Esophagus muscularis mucosa (tissue), 4 donors: ENCODE measurements around the gene COL6A3. TPM values are rescaled to one million over a fixed set of nuclear protein-coding genes. Genes with fewer than 3 reads are reported as not detected.

Experiments used
- DNase-seq: peaks from one replicate; pipeline ENCODE4 v3.0.0-alpha.2; 2017; ENCODE audit errors: extremely low spot score
- H3K27ac ChIP-seq, 4 donors: fragments of 200-600 bp; sonication (generic); replicated peaks in 1 of 4; 1 replicate in 3 of 4; 2 replicates in 1 of 4; pipeline ENCODE4 v1.5.1; 2016 to 2019; ENCODE audit warnings: mild to moderate bottlenecking in 1 of 4
- H3K27me3 ChIP-seq, 4 donors: fragments of 200-600 bp; sonication (generic); one replicate each; pipeline versions ENCODE4 v1.5.1 to v1.6.0; 2016 to 2019
- H3K36me3 ChIP-seq, 4 donors: fragments of 200-600 bp; sonication (generic); one replicate each; pipeline ENCODE4 v1.5.1; 2016 to 2019
- H3K4me1 ChIP-seq, 4 donors: fragments of 200-600 bp; sonication (generic); one replicate each; pipeline ENCODE4 v1.5.1; 2016 to 2019
- H3K4me3 ChIP-seq, 4 donors: fragments of 200-600 bp; sonication (generic); 1 replicate in 2 of 4; 2 replicates in 2 of 4; pipeline ENCODE4 v1.5.1; 2016 to 2019; ENCODE audit warnings: mild to moderate bottlenecking in 4 of 4, moderate library complexity in 1 of 4
- H3K9me3 ChIP-seq, 4 donors: fragments of 200-600 bp; sonication (generic); 1 replicate in 3 of 4; 2 replicates in 1 of 4; pipeline ENCODE4 v1.5.1; 2016 to 2019
- CTCF ChIP-seq, 3 experiments: fragments of 200-600 bp in 2 of 3; fragments of 450-650 bp in 1 of 3; sonication (generic) in 2 of 3; IDR thresholded peaks; one replicate each; pipeline ENCODE4 v1.5.1; 2017 to 2019; ENCODE audit warnings: antibody characterized with exemption in 3 of 3, mild to moderate bottlenecking in 2 of 3, moderate library complexity in 1 of 3
- EP300 ChIP-seq: sonication (generic); formaldehyde crosslinking; IDR thresholded peaks from one replicate; pipeline ENCODE4 v1.6.1; 2017; ENCODE audit warnings: antibody characterized with exemption
- POLR2A ChIP-seq: fragments of 450-650 bp; IDR thresholded peaks from one replicate; pipeline ENCODE4 v1.6.1; 2017; ENCODE audit warnings: antibody characterized with exemption, moderate library complexity, mild to moderate bottlenecking, low read depth
- POLR2AphosphoS5 ChIP-seq, 2 donors: sonication (generic); formaldehyde crosslinking; IDR thresholded peaks; one replicate each; pipeline ENCODE4 v1.6.1; 2017; ENCODE audit warnings: antibody characterized with exemption in 2 of 2
- WGBS: methylation state at CpG from one replicate; pipeline ENCODE4 v1.1.5; 2018; 5-methylcytosine and 5-hydroxymethylcytosine counted together
- intact Hi-C: fragments of 100-400 bp; cut with DNase I; formaldehyde crosslinking; loops from one replicate; pipeline ENCODE4 v1.15.1; 2023
- total RNA-seq, 4 donors: library from RNA; depleted of rRNA; stranded (reverse); fragments of >200 nt; gene quantifications; one replicate each; pipeline versions ENCODE4 v1.1.0 to v1.2.1, GENCODE V29; 2016

COL6A3 gene
- 100 to 1,000 TPM in 3 of 4 donors, 10 to 100 TPM in 1; 96.2 to 350 (median 192) TPM for total RNA-seq

- Histone ChIP-seq H3K4me1 (peaks cover 0 to 52% (median 44%) of the 10 kb centered on the region in 4 donors), H3K27ac (peak within 1 kb of the TSS; percentile 90 to 95 (median 92)), H3K9me3 (no peaks in the 10 kb centered on the region), H3K27me3 (no peaks in the 10 kb centered on the region), H3K4me3 (peak within 1 kb of the TSS; percentile 53 to 61 (median 58)), H3K36me3 (no peaks in the 10 kb centered on the region)
- 36% methylated on average over 15 of the region's 16 CpGs for WGBS
- intact Hi-C loops: loop anchor here (5.0 to 10.0 kb wide), 2 partner anchors 161 to 322 kb away; no protein-coding TSS in a partner anchor
- TF ChIP-seq EP300: no peak
- peak; percentile 38 to 65 for TF ChIP-seq POLR2AphosphoS5 (IDR thresholded peaks at IDR 0.05)
- DNase-seq: no peak
These were observed at the start of gene COL6A3 for GRCh38 chr2:237413777-237414661. Gene COL6A3 (minus strand): TSS chr2:237414164. CDS start chr2:237396817, 17,347 bp downstream.

GRCh38 chr2:237459741-237460174 is 45.8 kb upstream of the COL6A3 start:
- no peak for TF ChIP-seq POLR2AphosphoS5 (IDR thresholded peaks at IDR 0.05)
- Histone ChIP-seq H3K9me3 (no peaks in the 10 kb centered on the region), H3K4me3 (no peak overlapping the region), H3K36me3 (no peaks in the 10 kb centered on the region), H3K4me1 (peaks cover 12 to 18% (median 17%) of the 10 kb centered on the region in 4 donors), H3K27ac (no peak overlapping the region), H3K27me3 (no peaks in the 10 kb centered on the region)
- DNase-seq: no peak
- 74% methylated on average over 3 of the region's 3 CpGs for WGBS
- intact Hi-C loops: no loop called here

GRCh38 chr2:237459226-237459625 is 45.3 kb upstream of the COL6A3 start:
- Histone ChIP-seq H3K27ac (no peak overlapping the region), H3K36me3 (no peaks in the 10 kb centered on the region), H3K4me1 (peaks cover 12 to 18% (median 17%) of the 10 kb centered on the region in 4 donors), H3K27me3 (no peaks in the 10 kb centered on the region), H3K4me3 (no peak overlapping the region), H3K9me3 (no peaks in the 10 kb centered on the region)
- intact Hi-C loops: no loop called here
- TF ChIP-seq CTCF (IDR thresholded peaks at IDR 0.05): no peak
- TF ChIP-seq POLR2A: no peak
- TF ChIP-seq EP300: no peak
- TF ChIP-seq POLR2AphosphoS5 (IDR thresholded peaks at IDR 0.05): no peak
- DNase-seq: no peak
- 97% methylated on average over 4 of the region's 4 CpGs for WGBS

- no peaks in the 10 kb centered on the region for H3K27me3 ChIP-seq
- no peak overlapping the region for H3K4me3 ChIP-seq
- no peak for DNase-seq
- no peaks in the 10 kb centered on the region for H3K9me3 ChIP-seq
- H3K27ac ChIP-seq: no peak overlapping the region
- H3K36me3 ChIP-seq: no peaks in the 10 kb centered on the region
- TF ChIP-seq CTCF (IDR thresholded peaks at IDR 0.05) (no peak), POLR2A (no peak), POLR2AphosphoS5 (IDR thresholded peaks at IDR 0.05) (no peak), EP300 (no peak)
- intact Hi-C loops: no loop called here
- 100% methylated on average over 1 of the region's 1 CpG for WGBS
- H3K4me1 ChIP-seq: peaks cover 12 to 18% (median 17%) of the 10 kb centered on the region in 4 donors
These were observed 44.6 kb upstream of the COL6A3 start for GRCh38 chr2:237458519-237458918.

GRCh38 chr2:237457388-237457941 is 43.5 kb upstream of the COL6A3 start:
- DNase-seq: no peak
- WGBS: 93% methylated on average over 2 of the region's 2 CpGs

More at GRCh38 chr2:237457388-237457941, 43.5 kb upstream of the COL6A3 start:
- TF ChIP-seq POLR2A (no peak), POLR2AphosphoS5 (IDR thresholded peaks at IDR 0.05) (no peak), EP300 (no peak), CTCF (IDR thresholded peaks at IDR 0.05) (no peak)
- no peaks in the 10 kb centered on the region for H3K27me3 ChIP-seq
- no peaks in the 10 kb centered on the region for H3K36me3 ChIP-seq
- peaks cover 12 to 18% (median 17%) of the 10 kb centered on the region in 4 donors for H3K4me1 ChIP-seq
- H3K9me3 ChIP-seq: no peaks in the 10 kb centered on the region
- no peak overlapping the region for H3K27ac ChIP-seq
- no peak overlapping the region for H3K4me3 ChIP-seq
- intact Hi-C loops: no loop called here
